GM12878 (cell line): ENCODE data around the gene TTC8. TPM values are rescaled to one million over a fixed set of nuclear protein-coding genes. Genes with fewer than 3 reads are reported as not detected.

Experiments
- ATAC-seq: fragments of 200-7000 bp; cut with Tn5 transposase; 3 replicates; pipeline ENCODE4 v1.9.1; 2020; ENCODE audit warnings: mild to moderate bottlenecking, moderate library complexity
- BruUV-seq: library from RNA; stranded (reverse); fragments of 400-500 nt; replicated peaks from 2 replicates; lab custom pipeline; 2021; lab: Mats Ljungman, UMichigan
- CTCF ChIA-PET: fragments of 300-600 bp; sonication (Branson Sonifier 250); formaldehyde crosslinking; extraction: SDS; loops from one replicate; lab custom pipeline; 2021; ENCODE audit warnings: inconsistent platforms; lab: Yijun Ruan, JAX
- POLR2A ChIA-PET: fragments of 350-600 bp; formaldehyde crosslinking; extraction: SDS; loops from one replicate; lab custom pipeline; 2021; ENCODE audit warnings: inconsistent platforms; lab: Charles Lee
- RAD21 ChIA-PET: fragments of 300-600 bp; sonication (Branson Sonifier 250); formaldehyde crosslinking; loops from one replicate; lab custom pipeline; 2023; ENCODE audit warnings: antibody characterized with exemption; ENCODE audit not compliant: unreplicated experiment; lab: Charles Lee
- SMC1A ChIA-PET: fragments of 300-600 bp; sonication (Branson Sonifier 250); formaldehyde crosslinking; loops from one replicate; lab custom pipeline; 2023; ENCODE audit not compliant: unreplicated experiment, uncharacterized antibody; lab: Charles Lee
- DNase-seq: peaks from one replicate; pipeline ENCODE4 v3.0.0-alpha.2; 2011; ENCODE audit warnings: low read depth, low spot score
- FAIRE-seq: peaks from 3 replicates; lab custom pipeline; 2011; peaks lifted over from hg19 to GRCh38; lab: Jason Lieb, UNC
- H2AFZ ChIP-seq: 2 replicates; pipeline ENCODE4 v1.6.0; 2011; ENCODE audit warnings: low read depth, low read length, control low read depth; ENCODE audit not compliant: control insufficient read depth
- H3K27ac ChIP-seq: 2 replicates; pipeline ENCODE4 v1.5.1; 2011; ENCODE audit warnings: control low read depth; ENCODE audit not compliant: control insufficient read depth, insufficient read depth
- H3K27me3 ChIP-seq, 2 experiments: replicated peaks in 1 of 2; 2 replicates each; pipeline versions ENCODE4 v1.6.0 to v1.6.1; 2011; ENCODE audit warnings: low read length in 1 of 2; ENCODE audit not compliant: control insufficient read depth in 2 of 2, insufficient read depth in 2 of 2
- H3K36me3 ChIP-seq, 2 experiments: 2 replicates each; pipeline ENCODE4 v1.5.1; 2011; ENCODE audit warnings: low read length in 1 of 2; ENCODE audit not compliant: control insufficient read depth in 2 of 2, insufficient read depth in 2 of 2
- H3K4me1 ChIP-seq: 2 replicates; pipeline ENCODE4 v1.6.1; 2011; ENCODE audit warnings: mild to moderate bottlenecking, low read length, moderate library complexity, mixed read lengths; ENCODE audit not compliant: control insufficient read depth, insufficient read depth
- H3K4me2 ChIP-seq: 2 replicates; pipeline ENCODE4 v1.6.0; 2011; ENCODE audit warnings: control low read depth; ENCODE audit not compliant: control insufficient read depth, insufficient read depth
- H3K4me3 ChIP-seq: fragments of 200-600 bp; sonication (generic); 2 replicates; pipeline ENCODE4 v1.5.1; 2016
- H3K79me2 ChIP-seq: 2 replicates; pipeline ENCODE4 v1.6.0; 2011; ENCODE audit warnings: low read length; ENCODE audit not compliant: control insufficient read depth, insufficient read depth
- H3K9ac ChIP-seq: 2 replicates; pipeline ENCODE4 v1.8.0; 2011; ENCODE audit warnings: low read length, control low read depth, mixed read lengths; ENCODE audit not compliant: control insufficient read depth, insufficient read depth
- H3K9me3 ChIP-seq: replicated peaks from 3 replicates; pipeline ENCODE4 v1.5.1; 2011; ENCODE audit warnings: mild to moderate bottlenecking, low read length; ENCODE audit not compliant: control insufficient read depth, insufficient read depth
- H4K20me1 ChIP-seq: 2 replicates; pipeline ENCODE4 v1.6.0; 2011; ENCODE audit not compliant: control insufficient read depth, insufficient read depth
- ASH2L ChIP-seq: fragments of 300-600, 200-600 bp; sonication (generic); IDR thresholded peaks from 2 replicates; pipeline ENCODE4 v1.6.1; 2017; ENCODE audit warnings: low read depth, mild to moderate bottlenecking, borderline replicate concordance
- JUND ChIP-seq: IDR thresholded peaks from 2 replicates; pipeline ENCODE4 v1.6.1; 2012; ENCODE audit warnings: low read depth, mild to moderate bottlenecking, low read length, improper control_type of control experiment, moderate library complexity
- MEF2A ChIP-seq: IDR thresholded peaks from 2 replicates; pipeline ENCODE4 v1.6.1; 2011; ENCODE audit warnings: low read depth, mild to moderate bottlenecking, low read length, moderate library complexity; ENCODE audit not compliant: insufficient read depth
- MYB ChIP-seq: fragments of 150-350 bp; IDR thresholded peaks from 2 replicates; pipeline ENCODE4 v1.6.1; 2014; ENCODE audit warnings: mild to moderate bottlenecking, low read depth, low read length, borderline replicate concordance
- NFYA ChIP-seq: IDR thresholded peaks from 2 replicates; pipeline ENCODE4 v1.6.1; 2011; ENCODE audit warnings: low read depth, mild to moderate bottlenecking, low read length, improper control_type of control experiment, borderline replicate concordance
- NFYB ChIP-seq: IDR thresholded peaks from 2 replicates; pipeline ENCODE4 v1.6.1; 2011; ENCODE audit warnings: low read depth, mild to moderate bottlenecking, low read length, improper control_type of control experiment, moderate library complexity; ENCODE audit not compliant: insufficient read depth
- NRF1 ChIP-seq: conservative IDR thresholded peaks from 2 replicates; pipeline ENCODE4 v1.6.1; 2011; ENCODE audit warnings: mild to moderate bottlenecking, low read depth, low read length, improper control_type of control experiment
- POLR2A ChIP-seq: IDR thresholded peaks from 2 replicates; pipeline ENCODE4 v1.6.1; 2011; ENCODE audit warnings: low read depth, mild to moderate bottlenecking, low read length
- RELA ChIP-seq: fragments of 450-650 bp; IDR thresholded peaks from 2 replicates; pipeline ENCODE4 v1.8.0; 2014; ENCODE audit warnings: borderline replicate concordance; ENCODE audit not compliant: partially characterized antibody
- SIX5 ChIP-seq: IDR thresholded peaks from 2 replicates; pipeline ENCODE4 v1.6.1; 2011; ENCODE audit warnings: mild to moderate bottlenecking, low read depth, low read length, moderate library complexity; ENCODE audit not compliant: severe bottlenecking
- TBL1XR1 ChIP-seq: IDR thresholded peaks from 2 replicates; pipeline ENCODE4 v1.6.1; 2012; ENCODE audit warnings: low read depth, low read length, improper control_type of control experiment
- WGBS: methylation state at CpG from one replicate; pipeline ENCODE4 v1.1.6; 2016; ENCODE audit warnings: low lambda C conversion rate; ENCODE audit not compliant: insufficient replicate concordance, insufficient coverage; ENCODE audit errors: missing lambda C conversion rate; 5-methylcytosine and 5-hydroxymethylcytosine counted together
- in situ Hi-C: fragments of 300-500 bp; cut with MboI; formaldehyde crosslinking; loops from 9 replicates; pipeline ENCODE4 v1.14.3; 2018; ENCODE audit warnings: mixed read lengths
- intact Hi-C: fragments of 100-400 bp; cut with micrococcal nuclease; formaldehyde crosslinking; loops from one replicate; pipeline ENCODE4 v1.14.2; 2022; ENCODE audit not compliant: unreplicated experiment
- polyA plus RNA-seq, 11 experiments: library from polyadenylated mRNA; depleted of rRNA in 4 of 11; unstranded in 6 of 11; stranded (reverse) in 5 of 11; fragments of >200 nt; fragmentation: Nextera tagmentation in 4 of 11; fragmentation: Illumina TruSeq in 1 of 11; extraction: Ambion mirVana in 4 of 11; extraction: Trizol in 1 of 11; gene quantifications; 1 replicate in 1 of 11; 2 replicates in 10 of 11; pipeline versions ENCODE4 v1.2.1 to v1.2.3, GENCODE V29; 2011 to 2016; ENCODE audit warnings: inconsistent platforms in 2 of 11, missing spikeins in 2 of 11, low read depth in 1 of 11
- total RNA-seq, 4 experiments: library from RNA; depleted of rRNA in 3 of 4; stranded (reverse); fragments of >200 nt in 3 of 4; fragmentation: Illumina TruSeq in 1 of 4; extraction: Trizol in 1 of 4; gene quantifications; 2 replicates each; pipeline versions ENCODE4 v1.2.1 to v1.2.3, GENCODE V29; 2013 to 2021
- TF ChIP-seq, protein P1 (sequence below): fragments of 450-650 bp; IDR thresholded peaks from 2 replicates; pipeline ENCODE4 v1.6.1; 2016; ENCODE audit warnings: mild to moderate bottlenecking
- TF ChIP-seq, protein P2 (sequence below): fragments of 450-650 bp; IDR thresholded peaks from 2 replicates; pipeline ENCODE4 v1.6.1; 2017; ENCODE audit warnings: antibody characterized with exemption, mild to moderate bottlenecking, moderate library complexity
- TF ChIP-seq, protein P3 (sequence below): IDR thresholded peaks from 2 replicates; pipeline ENCODE4 v1.6.1; 2011; ENCODE audit warnings: borderline replicate concordance, low read depth, mild to moderate bottlenecking, moderate library complexity, low read length; ENCODE audit not compliant: insufficient read depth, poor library complexity, severe bottlenecking

TTC8 gene
- total and polyA plus RNA-seq, 10 of the 15 experiments (the other 5 are each of a cell fraction or from before 2014, with no cell fraction given) = 1.5 to 4.6 (median 2.5) TPM

DNA sequence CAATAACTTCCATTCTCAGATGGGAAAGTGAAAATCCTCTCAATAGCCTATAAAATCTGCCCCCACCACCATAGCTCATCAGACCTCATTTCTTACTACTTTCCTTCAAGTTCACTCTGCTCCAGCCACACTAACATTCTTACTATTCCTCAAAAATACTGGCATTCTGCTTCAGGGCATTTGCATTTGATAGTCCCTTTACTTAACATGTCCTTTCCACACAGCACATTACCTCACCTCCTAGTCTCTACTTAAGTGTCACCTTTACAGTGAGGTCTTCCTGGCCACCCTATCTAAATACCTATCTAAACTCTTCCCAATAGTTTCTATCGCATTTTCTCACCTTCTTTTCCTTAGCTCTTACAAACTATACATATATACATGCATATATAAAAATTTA, 38.5 kb upstream of the TTC8 start:
- in situ Hi-C loops = no loop called here
- ChIA-PET CTCF (interaction anchor here (1.2 kb wide), 1 partner anchor 12 kb away, joined by 3 read pairs; no protein-coding TSS in a partner anchor), SMC1A (no interaction called here)

More for the DNA sequence above, 38.5 kb upstream of the TTC8 start:
- H3K27me3 ChIP-seq = 0 out of 4 replicates have a peak, but pooled peaks cover 0 to 5% of the 10 kb centered on the region in 2 experiments
- intact Hi-C loops = no loop called here
- no peaks in the 10 kb centered on the region for H4K20me1 ChIP-seq
- DNase-seq (no peak), ATAC-seq (no peak), FAIRE-seq (no peak)
- H3K9ac ChIP-seq = no peak overlapping the region
- no peak overlapping the region for H3K4me2 ChIP-seq
- no peaks in the 10 kb centered on the region for H3K79me2 ChIP-seq
- WGBS = 33% methylated on average over 1 of the region's 1 CpG
- POLR2A ChIA-PET = no interaction called here
- no TSS peak for BruUV-seq
- H3K27ac ChIP-seq = no peak overlapping the region
- peaks cover 4% of the 10 kb centered on the region; the same call in 2 of the 3 replicates for H3K9me3 ChIP-seq
- TF ChIP-seq, protein P1, sequence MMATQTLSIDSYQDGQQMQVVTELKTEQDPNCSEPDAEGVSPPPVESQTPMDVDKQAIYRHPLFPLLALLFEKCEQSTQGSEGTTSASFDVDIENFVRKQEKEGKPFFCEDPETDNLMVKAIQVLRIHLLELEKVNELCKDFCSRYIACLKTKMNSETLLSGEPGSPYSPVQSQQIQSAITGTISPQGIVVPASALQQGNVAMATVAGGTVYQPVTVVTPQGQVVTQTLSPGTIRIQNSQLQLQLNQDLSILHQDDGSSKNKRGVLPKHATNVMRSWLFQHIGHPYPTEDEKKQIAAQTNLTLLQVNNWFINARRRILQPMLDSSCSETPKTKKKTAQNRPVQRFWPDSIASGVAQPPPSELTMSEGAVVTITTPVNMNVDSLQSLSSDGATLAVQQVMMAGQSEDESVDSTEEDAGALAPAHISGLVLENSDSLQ = no peak
- TF ChIP-seq NFYB = no peak
- no peak for TF ChIP-seq ASH2L
- TF ChIP-seq, protein P2, sequence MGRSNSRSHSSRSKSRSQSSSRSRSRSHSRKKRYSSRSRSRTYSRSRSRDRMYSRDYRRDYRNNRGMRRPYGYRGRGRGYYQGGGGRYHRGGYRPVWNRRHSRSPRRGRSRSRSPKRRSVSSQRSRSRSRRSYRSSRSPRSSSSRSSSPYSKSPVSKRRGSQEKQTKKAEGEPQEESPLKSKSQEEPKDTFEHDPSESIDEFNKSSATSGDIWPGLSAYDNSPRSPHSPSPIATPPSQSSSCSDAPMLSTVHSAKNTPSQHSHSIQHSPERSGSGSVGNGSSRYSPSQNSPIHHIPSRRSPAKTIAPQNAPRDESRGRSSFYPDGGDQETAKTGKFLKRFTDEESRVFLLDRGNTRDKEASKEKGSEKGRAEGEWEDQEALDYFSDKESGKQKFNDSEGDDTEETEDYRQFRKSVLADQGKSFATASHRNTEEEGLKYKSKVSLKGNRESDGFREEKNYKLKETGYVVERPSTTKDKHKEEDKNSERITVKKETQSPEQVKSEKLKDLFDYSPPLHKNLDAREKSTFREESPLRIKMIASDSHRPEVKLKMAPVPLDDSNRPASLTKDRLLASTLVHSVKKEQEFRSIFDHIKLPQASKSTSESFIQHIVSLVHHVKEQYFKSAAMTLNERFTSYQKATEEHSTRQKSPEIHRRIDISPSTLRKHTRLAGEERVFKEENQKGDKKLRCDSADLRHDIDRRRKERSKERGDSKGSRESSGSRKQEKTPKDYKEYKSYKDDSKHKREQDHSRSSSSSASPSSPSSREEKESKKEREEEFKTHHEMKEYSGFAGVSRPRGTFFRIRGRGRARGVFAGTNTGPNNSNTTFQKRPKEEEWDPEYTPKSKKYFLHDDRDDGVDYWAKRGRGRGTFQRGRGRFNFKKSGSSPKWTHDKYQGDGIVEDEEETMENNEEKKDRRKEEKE = no peak
- TF ChIP-seq POLR2A = no peak
- no peak for TF ChIP-seq JUND
- no peak for TF ChIP-seq SIX5
- TF ChIP-seq TBL1XR1 = no peak
- no peak for TF ChIP-seq MEF2A
- TF ChIP-seq, protein P3, sequence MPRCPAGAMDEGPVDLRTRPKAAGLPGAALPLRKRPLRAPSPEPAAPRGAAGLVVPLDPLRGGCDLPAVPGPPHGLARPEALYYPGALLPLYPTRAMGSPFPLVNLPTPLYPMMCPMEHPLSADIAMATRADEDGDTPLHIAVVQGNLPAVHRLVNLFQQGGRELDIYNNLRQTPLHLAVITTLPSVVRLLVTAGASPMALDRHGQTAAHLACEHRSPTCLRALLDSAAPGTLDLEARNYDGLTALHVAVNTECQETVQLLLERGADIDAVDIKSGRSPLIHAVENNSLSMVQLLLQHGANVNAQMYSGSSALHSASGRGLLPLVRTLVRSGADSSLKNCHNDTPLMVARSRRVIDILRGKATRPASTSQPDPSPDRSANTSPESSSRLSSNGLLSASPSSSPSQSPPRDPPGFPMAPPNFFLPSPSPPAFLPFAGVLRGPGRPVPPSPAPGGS = no peak
- TF ChIP-seq MYB = no peak
- no peak for TF ChIP-seq NRF1
- no peak for TF ChIP-seq RELA
- no peak for TF ChIP-seq NFYA
- no peaks in the 10 kb centered on the region for H3K4me1 ChIP-seq
- no peaks in the 10 kb centered on the region for H3K36me3 ChIP-seq
- RAD21 ChIA-PET = no interaction called here
- no peak overlapping the region for H3K4me3 ChIP-seq
- H2AFZ ChIP-seq = no peak overlapping the region
